Measurements from ENCODE around the gene KLRC2. TPM values are rescaled to one million over a fixed set of nuclear protein-coding genes. Genes with fewer than 3 reads are reported as not detected.
"Not testable (repeated sequence)": the region's sequence is repeated elsewhere in the genome, so short reads cannot be mapped to it uniquely, and the experiment has no call there.

Gene KLRC2
- total RNA-seq, 1 experiment from 2014 or later, result not detected

DNA sequence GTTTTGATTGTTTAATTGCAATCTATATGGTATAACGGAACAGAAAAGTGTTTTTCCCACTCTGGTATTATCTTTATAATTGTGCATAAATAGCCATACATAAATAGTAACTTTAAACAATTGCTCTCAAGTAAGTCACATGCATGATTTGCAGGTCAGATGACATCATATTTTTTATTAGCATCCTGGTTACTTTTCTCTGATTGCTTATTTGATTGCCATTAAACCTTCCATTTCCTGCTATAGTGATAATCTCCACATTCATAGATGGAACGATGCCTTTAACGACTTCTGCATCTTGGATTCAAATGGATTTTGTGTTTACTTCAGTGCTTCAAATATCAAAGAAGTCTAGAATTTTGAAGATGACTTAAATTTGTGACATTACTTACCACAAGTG, 42.5 kb downstream of the KLRC2 start:
- intact Hi-C loops (cut with micrococcal nuclease; ENCODE audit: unreplicated experiment), result no loop called here

DNA sequence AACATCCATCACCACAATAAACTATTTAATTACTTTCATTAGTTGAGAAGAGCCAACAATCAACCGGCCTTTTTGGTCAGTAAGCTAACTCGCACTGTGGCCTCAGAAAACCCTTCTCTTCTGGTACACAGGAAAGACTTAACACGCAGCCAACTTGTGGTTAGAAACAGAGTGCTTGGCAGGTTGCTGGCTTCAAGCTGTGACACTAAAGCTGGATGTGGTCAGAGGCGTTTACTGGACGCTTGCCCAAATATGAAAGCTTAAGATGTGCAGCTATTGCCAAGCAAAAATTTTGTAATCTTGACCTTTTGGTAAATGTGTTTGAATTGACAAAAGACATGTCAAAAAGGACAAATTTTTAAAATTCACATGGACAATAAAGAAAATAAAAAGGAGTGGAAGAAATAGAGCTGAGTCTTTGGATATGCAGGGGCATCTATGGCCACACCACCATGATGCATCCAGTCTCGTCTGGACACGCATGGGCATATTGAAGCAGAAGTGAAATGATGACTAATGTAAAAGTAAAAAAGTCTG, 43.3 kb downstream of the KLRC2 start:
- H3K4me3 ChIP-seq (ENCODE audit: low read depth, low read length, poor library complexity, severe bottlenecking), result no peak overlapping the region
- DNase-seq (ENCODE audit: low spot score), result peak; percentile 58
- no peaks in the 10 kb centered on the region for H3K36me3 ChIP-seq (ENCODE audit: insufficient read depth, low read length, poor library complexity, severe bottlenecking)
- ChIA-PET POLR2A (ENCODE audit: low non-redundant PET) (no interaction called here), CTCF (no interaction called here)
- H3K27ac ChIP-seq (ENCODE audit: low read depth, low read length, poor library complexity, severe bottlenecking), result no peak overlapping the region
- intact Hi-C loops (cut with micrococcal nuclease; ENCODE audit: unreplicated experiment), result no loop called here
- no peaks in the 10 kb centered on the region for H3K9me3 ChIP-seq (ENCODE audit: low read depth, low read length, poor library complexity, severe bottlenecking)
- peaks cover 12% of the 10 kb centered on the region for H3K4me1 ChIP-seq (ENCODE audit: insufficient read depth, low read length, poor library complexity, severe bottlenecking)
- no peak for TF ChIP-seq EZH2 (IDR thresholded peaks at IDR 0.05; ENCODE audit: borderline replicate concordance, low read depth, low read length, poor library complexity, severe bottlenecking)
- BruUV-seq (replicated peaks), result no TSS peak
- H3K27me3 ChIP-seq (replicated peaks; ENCODE audit: insufficient read depth, low read depth, low read length, poor library complexity), result no peaks in the 10 kb centered on the region

More for the DNA sequence above, 42.5 kb downstream of the KLRC2 start:
- CTCF ChIA-PET, result no interaction called here
- BruUV-seq (replicated peaks), result no TSS peak
- Histone ChIP-seq H3K36me3 (ENCODE audit: insufficient read depth, low read length, poor library complexity, severe bottlenecking) (no peaks in the 10 kb centered on the region), H3K4me1 (ENCODE audit: insufficient read depth, low read length, poor library complexity, severe bottlenecking) (peaks cover 12% of the 10 kb centered on the region), H3K27ac (ENCODE audit: low read depth, low read length, poor library complexity, severe bottlenecking) (no peak overlapping the region), H3K9me3 (ENCODE audit: low read depth, low read length, poor library complexity, severe bottlenecking) (no peaks in the 10 kb centered on the region), H3K27me3 (replicated peaks; ENCODE audit: insufficient read depth, low read depth, low read length, poor library complexity) (no peaks in the 10 kb centered on the region), H3K4me3 (ENCODE audit: low read depth, low read length, poor library complexity, severe bottlenecking) (no peak overlapping the region)
- TF ChIP-seq, protein P1, sequence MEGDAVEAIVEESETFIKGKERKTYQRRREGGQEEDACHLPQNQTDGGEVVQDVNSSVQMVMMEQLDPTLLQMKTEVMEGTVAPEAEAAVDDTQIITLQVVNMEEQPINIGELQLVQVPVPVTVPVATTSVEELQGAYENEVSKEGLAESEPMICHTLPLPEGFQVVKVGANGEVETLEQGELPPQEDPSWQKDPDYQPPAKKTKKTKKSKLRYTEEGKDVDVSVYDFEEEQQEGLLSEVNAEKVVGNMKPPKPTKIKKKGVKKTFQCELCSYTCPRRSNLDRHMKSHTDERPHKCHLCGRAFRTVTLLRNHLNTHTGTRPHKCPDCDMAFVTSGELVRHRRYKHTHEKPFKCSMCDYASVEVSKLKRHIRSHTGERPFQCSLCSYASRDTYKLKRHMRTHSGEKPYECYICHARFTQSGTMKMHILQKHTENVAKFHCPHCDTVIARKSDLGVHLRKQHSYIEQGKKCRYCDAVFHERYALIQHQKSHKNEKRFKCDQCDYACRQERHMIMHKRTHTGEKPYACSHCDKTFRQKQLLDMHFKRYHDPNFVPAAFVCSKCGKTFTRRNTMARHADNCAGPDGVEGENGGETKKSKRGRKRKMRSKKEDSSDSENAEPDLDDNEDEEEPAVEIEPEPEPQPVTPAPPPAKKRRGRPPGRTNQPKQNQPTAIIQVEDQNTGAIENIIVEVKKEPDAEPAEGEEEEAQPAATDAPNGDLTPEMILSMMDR (conservative IDR thresholded peaks at IDR 0.05; ENCODE audit: low read depth, low read length), result no peak
- TF ChIP-seq EZH2 (IDR thresholded peaks at IDR 0.05; ENCODE audit: borderline replicate concordance, low read depth, low read length, poor library complexity, severe bottlenecking), result no peak
- peak; percentile 15 for DNase-seq (ENCODE audit: low spot score)
- POLR2A ChIA-PET (ENCODE audit: low non-redundant PET), result no interaction called here

DNA sequence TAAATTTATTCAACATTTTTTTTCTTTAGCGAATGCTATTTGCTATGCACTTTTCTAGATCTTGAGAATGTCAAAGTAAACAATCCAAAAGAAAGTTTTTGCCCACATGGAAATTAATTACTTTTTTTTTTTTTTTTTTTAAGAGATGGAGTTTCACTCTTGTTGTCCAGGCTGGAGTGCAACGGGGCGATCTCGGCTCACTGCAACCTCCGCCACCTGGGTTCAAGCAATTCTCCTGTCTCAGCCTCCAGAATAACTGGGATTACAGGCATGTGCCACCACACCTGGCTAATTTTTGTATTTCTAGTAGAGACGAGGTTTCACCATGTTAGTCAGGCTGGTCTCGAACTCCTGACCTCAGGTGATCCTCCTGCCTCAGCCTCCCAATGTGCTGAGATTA, 44.8 kb downstream of the KLRC2 start:
- H3K27me3 ChIP-seq (replicated peaks; ENCODE audit: insufficient read depth, low read depth, low read length, poor library complexity); H3K36me3 ChIP-seq (ENCODE audit: insufficient read depth, low read length, poor library complexity, severe bottlenecking); CTCF ChIA-PET; H3K4me3 ChIP-seq (ENCODE audit: low read depth, low read length, poor library complexity, severe bottlenecking); DNase-seq (ENCODE audit: low spot score); intact Hi-C loops (cut with micrococcal nuclease; ENCODE audit: unreplicated experiment); BruUV-seq (replicated peaks); POLR2A ChIA-PET (ENCODE audit: low non-redundant PET); H3K27ac ChIP-seq (ENCODE audit: low read depth, low read length, poor library complexity, severe bottlenecking); H3K9me3 ChIP-seq (ENCODE audit: low read depth, low read length, poor library complexity, severe bottlenecking): not testable (repeated sequence)
- peaks cover 12% of the 10 kb centered on the region for H3K4me1 ChIP-seq (ENCODE audit: insufficient read depth, low read length, poor library complexity, severe bottlenecking)

GRCh38 chr12:10389904-10390303, 45.9 kb downstream of the KLRC2 start, which contains the start of gene KLRK1:
KLRK1 (minus strand) TSS chr12:10390041; CDS start chr12:10388810, 1,231 bp downstream.
- Histone ChIP-seq H3K9me3 (ENCODE audit: low read depth, low read length, poor library complexity, severe bottlenecking) (no peaks in the 10 kb centered on the region), H3K27ac (ENCODE audit: low read depth, low read length, poor library complexity, severe bottlenecking) (no peak within 1 kb of the TSS), H3K36me3 (ENCODE audit: insufficient read depth, low read length, poor library complexity, severe bottlenecking) (no peaks in the 10 kb centered on the region), H3K4me3 (ENCODE audit: low read depth, low read length, poor library complexity, severe bottlenecking) (no peak within 1 kb of the TSS), H3K4me1 (ENCODE audit: insufficient read depth, low read length, poor library complexity, severe bottlenecking) (peaks cover 12% of the 10 kb centered on the region), H3K27me3 (replicated peaks; ENCODE audit: insufficient read depth, low read depth, low read length, poor library complexity) (no peaks in the 10 kb centered on the region)
- intact Hi-C loops (cut with micrococcal nuclease; ENCODE audit: unreplicated experiment), result no loop called here
- no peak for TF ChIP-seq EZH2 (IDR thresholded peaks at IDR 0.05; ENCODE audit: borderline replicate concordance, low read depth, low read length, poor library complexity, severe bottlenecking)
- TF ChIP-seq, protein P1 (conservative IDR thresholded peaks at IDR 0.05; ENCODE audit: low read depth, low read length), result no peak
- BruUV-seq (replicated peaks), result no TSS peak
- CTCF ChIA-PET, result no interaction called here
- POLR2A ChIA-PET (ENCODE audit: low non-redundant PET), result no interaction called here
- DNase-seq (ENCODE audit: low spot score), result no peak
